Measurements from ENCODE around the gene WSCD1. TPM values are rescaled to one million over a fixed set of nuclear protein-coding genes. Genes with fewer than 3 reads are reported as not detected.

The WSCD1 gene
- total RNA-seq, 1 donor, result 0.18 TPM

GRCh38 chr17:6090253-6090652 is 20.1 kb downstream of the WSCD1 start:
- TF ChIP-seq CTCF (IDR thresholded peaks at IDR 0.05; ENCODE audit: insufficient read depth, low read length), result no peak
- H3K4me3 ChIP-seq (ENCODE audit: low read depth, low read length), result no peak overlapping the region
- no peak for DNase-seq (ENCODE audit: low read depth)

- no peak for TF ChIP-seq CTCF (IDR thresholded peaks at IDR 0.05; ENCODE audit: insufficient read depth, low read length)
- no peak for DNase-seq (ENCODE audit: low read depth)
Measured at GRCh38 chr17:6092182-6092902, 22.2 kb downstream of the WSCD1 start.

GRCh38 chr17:6092903-6093468 is 22.8 kb downstream of the WSCD1 start:
- DNase-seq (ENCODE audit: low read depth), result no peak
- TF ChIP-seq CTCF (IDR thresholded peaks at IDR 0.05; ENCODE audit: insufficient read depth, low read length), result no peak

More at GRCh38 chr17:6092182-6092902, 22.2 kb downstream of the WSCD1 start:
- no peak overlapping the region for H3K4me3 ChIP-seq (ENCODE audit: low read depth, low read length)

GRCh38 chr17:6094453-6094852 is 24.3 kb downstream of the WSCD1 start:
- no peak overlapping the region for H3K4me3 ChIP-seq (ENCODE audit: low read depth, low read length)
- TF ChIP-seq CTCF (IDR thresholded peaks at IDR 0.05; ENCODE audit: insufficient read depth, low read length), result no peak
- DNase-seq (ENCODE audit: low read depth), result no peak

More at GRCh38 chr17:6092903-6093468, 22.8 kb downstream of the WSCD1 start:
- H3K4me3 ChIP-seq (ENCODE audit: low read depth, low read length), result no peak overlapping the region

GRCh38 chr17:6094926-6095325 is 24.7 kb downstream of the WSCD1 start:
- TF ChIP-seq CTCF (IDR thresholded peaks at IDR 0.05; ENCODE audit: insufficient read depth, low read length), result no peak
- no peak overlapping the region for H3K4me3 ChIP-seq (ENCODE audit: low read depth, low read length)
- DNase-seq (ENCODE audit: low read depth), result no peak

- H3K4me3 ChIP-seq (ENCODE audit: low read depth, low read length), result no peak overlapping the region
- DNase-seq (ENCODE audit: low read depth), result no peak
- TF ChIP-seq CTCF (IDR thresholded peaks at IDR 0.05; ENCODE audit: insufficient read depth, low read length), result no peak
Measured at GRCh38 chr17:6095501-6095900, 25.3 kb downstream of the WSCD1 start.
